DOHH2 (cell line): Measurements from ENCODE around the gene KAT6B.

ENCODE experiments used
- CTCF ChIP-seq: fragments of 200-600 bp; sonication (generic); IDR thresholded peaks from one replicate; pipeline ENCODE4 v1.5.1; 2014; ENCODE audit warnings: antibody characterized with exemption, mild to moderate bottlenecking, low read depth, low read length; ENCODE audit not compliant: poor library complexity, severe bottlenecking
- EZH2phosphoT487 ChIP-seq: fragments of 200-600 bp; sonication (generic); IDR thresholded peaks from 2 replicates; pipeline ENCODE4 v1.6.1; 2017; ENCODE audit warnings: borderline replicate concordance, mild to moderate bottlenecking, antibody characterized with exemption, low read length, moderate library complexity, mixed read lengths

- TF ChIP-seq CTCF: no peak
- no peak for TF ChIP-seq EZH2phosphoT487
These were observed 202.3 kb downstream of the KAT6B start for GRCh38 chr10:75028748-75029147.
